Liver (tissue), 3 donors: ENCODE results near the gene UBA6.
A peak's percentile ranks its signal among the peaks of the same experiment; 100 is the strongest.

Source experiments
- HNF4A ChIP-seq, 2 donors: conservative IDR thresholded peaks; 2 replicates each; pipeline ENCODE4 v1.6.1; 2016; ENCODE audit warnings: antibody characterized with exemption in 2 of 2, mild to moderate bottlenecking in 2 of 2
- YY1 ChIP-seq: IDR thresholded peaks from 2 replicates; pipeline ENCODE4 v1.6.1; 2016; ENCODE audit warnings: antibody characterized with exemption, mild to moderate bottlenecking
- ZBTB33 ChIP-seq: IDR thresholded peaks from 2 replicates; pipeline ENCODE4 v1.6.1; 2016; ENCODE audit warnings: antibody characterized with exemption
- TF ChIP-seq, protein P1 (sequence below): fragments of 150-350 bp; IDR thresholded peaks from 2 replicates; pipeline ENCODE4 v1.5.1; 2017; ENCODE audit warnings: improper control_type of control experiment, low read depth, low read length; ENCODE audit not compliant: missing input control
- donor health status: healthy.
- donor health status: healthy.

DNA sequence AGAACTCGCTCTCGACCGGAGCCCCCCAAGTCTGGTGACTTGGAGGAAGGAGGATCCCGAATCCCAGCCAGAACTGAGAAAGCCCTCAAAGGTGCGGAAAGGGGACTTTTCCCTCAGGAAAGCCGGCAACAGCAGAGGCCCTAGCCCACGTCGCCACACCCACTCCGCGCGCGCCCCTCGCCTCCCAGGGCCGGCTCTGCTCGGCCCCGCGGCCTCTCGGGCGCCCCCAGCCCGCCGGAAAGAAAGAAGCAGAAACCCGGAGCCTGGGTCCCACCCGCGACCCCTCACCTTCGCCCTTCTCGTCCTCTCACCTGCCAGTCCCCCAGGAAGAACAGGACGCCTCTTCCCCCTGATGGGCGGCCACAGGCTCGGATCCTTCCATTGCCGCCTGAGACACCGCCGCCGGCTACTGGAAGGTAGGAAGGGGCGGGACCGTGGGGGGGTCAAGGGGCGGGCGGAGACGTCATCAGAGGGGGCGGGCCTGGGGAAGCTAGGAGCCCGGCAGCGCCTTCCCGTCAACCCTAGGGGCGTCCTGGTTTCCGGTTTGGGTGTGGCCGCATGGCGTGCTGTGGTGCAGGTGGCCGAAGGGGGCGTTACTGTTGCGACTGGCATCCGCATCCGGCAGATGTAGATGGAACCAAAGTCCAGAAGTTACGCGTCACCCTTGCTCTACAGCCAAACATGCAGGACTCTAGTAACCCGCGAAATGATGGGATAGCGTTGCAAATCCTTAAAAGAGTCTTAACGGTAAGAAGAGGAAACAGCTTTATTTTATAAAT, at the start of gene UBA6:
- TF ChIP-seq HNF4A (conservative IDR thresholded peaks at IDR 0.05), result peak; percentile 88 to 92
- TF ChIP-seq, protein P1, sequence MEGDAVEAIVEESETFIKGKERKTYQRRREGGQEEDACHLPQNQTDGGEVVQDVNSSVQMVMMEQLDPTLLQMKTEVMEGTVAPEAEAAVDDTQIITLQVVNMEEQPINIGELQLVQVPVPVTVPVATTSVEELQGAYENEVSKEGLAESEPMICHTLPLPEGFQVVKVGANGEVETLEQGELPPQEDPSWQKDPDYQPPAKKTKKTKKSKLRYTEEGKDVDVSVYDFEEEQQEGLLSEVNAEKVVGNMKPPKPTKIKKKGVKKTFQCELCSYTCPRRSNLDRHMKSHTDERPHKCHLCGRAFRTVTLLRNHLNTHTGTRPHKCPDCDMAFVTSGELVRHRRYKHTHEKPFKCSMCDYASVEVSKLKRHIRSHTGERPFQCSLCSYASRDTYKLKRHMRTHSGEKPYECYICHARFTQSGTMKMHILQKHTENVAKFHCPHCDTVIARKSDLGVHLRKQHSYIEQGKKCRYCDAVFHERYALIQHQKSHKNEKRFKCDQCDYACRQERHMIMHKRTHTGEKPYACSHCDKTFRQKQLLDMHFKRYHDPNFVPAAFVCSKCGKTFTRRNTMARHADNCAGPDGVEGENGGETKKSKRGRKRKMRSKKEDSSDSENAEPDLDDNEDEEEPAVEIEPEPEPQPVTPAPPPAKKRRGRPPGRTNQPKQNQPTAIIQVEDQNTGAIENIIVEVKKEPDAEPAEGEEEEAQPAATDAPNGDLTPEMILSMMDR, result peak; percentile 43
- TF ChIP-seq YY1, result peak; percentile 88
- TF ChIP-seq ZBTB33, result peak; percentile 58
